GM12878 (cell line): ENCODE measurements around the gene OPCML. TPM values are rescaled to one million over a fixed set of nuclear protein-coding genes. Genes with fewer than 3 reads are reported as not detected.

Source experiments
- ATAC-seq: fragments of 200-7000 bp; cut with Tn5 transposase; 3 replicates; pipeline ENCODE4 v1.9.1; 2020; ENCODE audit warnings: mild to moderate bottlenecking, moderate library complexity
- BruUV-seq: library from RNA; stranded (reverse); fragments of 400-500 nt; replicated peaks from 2 replicates; lab custom pipeline; 2021; lab: Mats Ljungman, UMichigan
- CTCF ChIA-PET: fragments of 300-600 bp; sonication (Branson Sonifier 250); formaldehyde crosslinking; extraction: SDS; loops from one replicate; lab custom pipeline; 2021; ENCODE audit warnings: inconsistent platforms; lab: Yijun Ruan, JAX
- POLR2A ChIA-PET: fragments of 350-600 bp; formaldehyde crosslinking; extraction: SDS; loops from one replicate; lab custom pipeline; 2021; ENCODE audit warnings: inconsistent platforms; lab: Charles Lee
- RAD21 ChIA-PET: fragments of 300-600 bp; sonication (Branson Sonifier 250); formaldehyde crosslinking; loops from one replicate; lab custom pipeline; 2023; ENCODE audit warnings: antibody characterized with exemption; ENCODE audit not compliant: unreplicated experiment; lab: Charles Lee
- SMC1A ChIA-PET: fragments of 300-600 bp; sonication (Branson Sonifier 250); formaldehyde crosslinking; loops from one replicate; lab custom pipeline; 2023; ENCODE audit not compliant: unreplicated experiment, uncharacterized antibody; lab: Charles Lee
- DNase-seq: peaks from one replicate; pipeline ENCODE4 v3.0.0-alpha.2; 2011; ENCODE audit warnings: low read depth, low spot score
- FAIRE-seq: peaks from 3 replicates; lab custom pipeline; 2011; peaks lifted over from hg19 to GRCh38; lab: Jason Lieb, UNC
- H2AFZ ChIP-seq: 2 replicates; pipeline ENCODE4 v1.6.0; 2011; ENCODE audit warnings: low read depth, low read length, control low read depth; ENCODE audit not compliant: control insufficient read depth
- H3K27ac ChIP-seq: 2 replicates; pipeline ENCODE4 v1.5.1; 2011; ENCODE audit warnings: control low read depth; ENCODE audit not compliant: control insufficient read depth, insufficient read depth
- H3K27me3 ChIP-seq, 2 experiments: replicated peaks in 1 of 2; 2 replicates each; pipeline versions ENCODE4 v1.6.0 to v1.6.1; 2011; ENCODE audit warnings: low read length in 1 of 2; ENCODE audit not compliant: control insufficient read depth in 2 of 2, insufficient read depth in 2 of 2
- H3K36me3 ChIP-seq, 2 experiments: 2 replicates each; pipeline ENCODE4 v1.5.1; 2011; ENCODE audit warnings: low read length in 1 of 2; ENCODE audit not compliant: control insufficient read depth in 2 of 2, insufficient read depth in 2 of 2
- H3K4me1 ChIP-seq: 2 replicates; pipeline ENCODE4 v1.6.1; 2011; ENCODE audit warnings: mild to moderate bottlenecking, low read length, moderate library complexity, mixed read lengths; ENCODE audit not compliant: control insufficient read depth, insufficient read depth
- H3K4me2 ChIP-seq: 2 replicates; pipeline ENCODE4 v1.6.0; 2011; ENCODE audit warnings: control low read depth; ENCODE audit not compliant: control insufficient read depth, insufficient read depth
- H3K4me3 ChIP-seq: fragments of 200-600 bp; sonication (generic); 2 replicates; pipeline ENCODE4 v1.5.1; 2016
- H3K79me2 ChIP-seq: 2 replicates; pipeline ENCODE4 v1.6.0; 2011; ENCODE audit warnings: low read length; ENCODE audit not compliant: control insufficient read depth, insufficient read depth
- H3K9ac ChIP-seq: 2 replicates; pipeline ENCODE4 v1.8.0; 2011; ENCODE audit warnings: low read length, control low read depth, mixed read lengths; ENCODE audit not compliant: control insufficient read depth, insufficient read depth
- H3K9me3 ChIP-seq: replicated peaks from 3 replicates; pipeline ENCODE4 v1.5.1; 2011; ENCODE audit warnings: mild to moderate bottlenecking, low read length; ENCODE audit not compliant: control insufficient read depth, insufficient read depth
- H4K20me1 ChIP-seq: 2 replicates; pipeline ENCODE4 v1.6.0; 2011; ENCODE audit not compliant: control insufficient read depth, insufficient read depth
- EED ChIP-seq: sonication (generic); IDR thresholded peaks from 2 replicates; pipeline ENCODE4 v1.6.1; 2016; ENCODE audit warnings: antibody characterized with exemption, low read depth
- EGR1 ChIP-seq, 2 experiments: IDR thresholded peaks; 1 replicate in 1 of 2; 2 replicates in 1 of 2; pipeline ENCODE4 v1.6.1; 2011 to 2012; ENCODE audit warnings: low read depth in 2 of 2, low read length in 2 of 2, borderline replicate concordance in 1 of 2, mild to moderate bottlenecking in 1 of 2, moderate library complexity in 1 of 2
- EZH2 ChIP-seq: IDR thresholded peaks from 2 replicates; pipeline ENCODE4 v1.6.1; 2012; ENCODE audit warnings: low read depth, mild to moderate bottlenecking, control low read depth, inconsistent platforms, low read length, borderline replicate concordance; ENCODE audit not compliant: control insufficient read depth
- HCFC1 ChIP-seq: fragments of 150-350 bp; IDR thresholded peaks from 2 replicates; pipeline ENCODE4 v1.6.1; 2014; ENCODE audit warnings: low read length
- MEF2A ChIP-seq: IDR thresholded peaks from 2 replicates; pipeline ENCODE4 v1.6.1; 2011; ENCODE audit warnings: low read depth, mild to moderate bottlenecking, low read length, moderate library complexity; ENCODE audit not compliant: insufficient read depth
- MYC ChIP-seq: IDR thresholded peaks from 2 replicates; pipeline ENCODE4 v1.6.1; 2011; ENCODE audit warnings: mild to moderate bottlenecking, low read length, moderate library complexity, inconsistent platforms; ENCODE audit not compliant: insufficient read depth, insufficient replicate concordance, insufficient read length, severe bottlenecking
- NFYB ChIP-seq: IDR thresholded peaks from 2 replicates; pipeline ENCODE4 v1.6.1; 2011; ENCODE audit warnings: low read depth, mild to moderate bottlenecking, low read length, improper control_type of control experiment, moderate library complexity; ENCODE audit not compliant: insufficient read depth
- NKRF ChIP-seq: fragments of 450-650 bp; conservative IDR thresholded peaks from 2 replicates; pipeline ENCODE4 v1.6.1; 2017; ENCODE audit warnings: mild to moderate bottlenecking, moderate library complexity
- POU2F2 ChIP-seq: IDR thresholded peaks from 3 replicates; pipeline ENCODE4 v1.6.1; 2011; ENCODE audit warnings: low read depth, mild to moderate bottlenecking, low read length, borderline replicate concordance
- STAT3 ChIP-seq: IDR thresholded peaks from 2 replicates; pipeline ENCODE4 v1.6.1; 2011; ENCODE audit warnings: low read depth, low read length, improper control_type of control experiment
- TARDBP ChIP-seq: IDR thresholded peaks from 2 replicates; pipeline ENCODE4 v1.6.1; 2016; ENCODE audit warnings: borderline replicate concordance
- TCF3 ChIP-seq: IDR thresholded peaks from 2 replicates; pipeline ENCODE4 v1.6.1; 2012; ENCODE audit warnings: low read depth, mild to moderate bottlenecking, low read length, borderline replicate concordance; ENCODE audit not compliant: insufficient read depth
- TCF7 ChIP-seq: IDR thresholded peaks from 2 replicates; pipeline ENCODE4 v1.6.1; 2014; ENCODE audit warnings: antibody characterized with exemption, borderline replicate concordance
- YBX1 ChIP-seq: fragments of 450-650 bp; IDR thresholded peaks from 2 replicates; pipeline ENCODE4 v1.6.1; 2016; ENCODE audit warnings: antibody characterized with exemption
- YY1 ChIP-seq: IDR thresholded peaks from 2 replicates; pipeline ENCODE4 v1.6.1; 2011; ENCODE audit warnings: low read depth, mild to moderate bottlenecking, low read length
- ZNF207 ChIP-seq: fragments of 450-650 bp; IDR thresholded peaks from 2 replicates; pipeline ENCODE4 v1.6.1; 2014; ENCODE audit warnings: antibody characterized with exemption, mild to moderate bottlenecking, borderline replicate concordance
- WGBS: methylation state at CpG from one replicate; pipeline ENCODE4 v1.1.6; 2016; ENCODE audit warnings: low lambda C conversion rate; ENCODE audit not compliant: insufficient replicate concordance, insufficient coverage; ENCODE audit errors: missing lambda C conversion rate; 5-methylcytosine and 5-hydroxymethylcytosine counted together
- in situ Hi-C: fragments of 300-500 bp; cut with MboI; formaldehyde crosslinking; loops from 9 replicates; pipeline ENCODE4 v1.14.3; 2018; ENCODE audit warnings: mixed read lengths
- intact Hi-C: fragments of 100-400 bp; cut with micrococcal nuclease; formaldehyde crosslinking; loops from one replicate; pipeline ENCODE4 v1.14.2; 2022; ENCODE audit not compliant: unreplicated experiment
- polyA plus RNA-seq, 11 experiments: library from polyadenylated mRNA; depleted of rRNA in 4 of 11; unstranded in 6 of 11; stranded (reverse) in 5 of 11; fragments of >200 nt; fragmentation: Nextera tagmentation in 4 of 11; fragmentation: Illumina TruSeq in 1 of 11; extraction: Ambion mirVana in 4 of 11; extraction: Trizol in 1 of 11; gene quantifications; 1 replicate in 1 of 11; 2 replicates in 10 of 11; pipeline versions ENCODE4 v1.2.1 to v1.2.3, GENCODE V29; 2011 to 2016; ENCODE audit warnings: inconsistent platforms in 2 of 11, missing spikeins in 2 of 11, low read depth in 1 of 11
- total RNA-seq, 4 experiments: library from RNA; depleted of rRNA in 3 of 4; stranded (reverse); fragments of >200 nt in 3 of 4; fragmentation: Illumina TruSeq in 1 of 4; extraction: Trizol in 1 of 4; gene quantifications; 2 replicates each; pipeline versions ENCODE4 v1.2.1 to v1.2.3, GENCODE V29; 2013 to 2021

Gene OPCML
- total and polyA plus RNA-seq, 10 of the 15 experiments (the other 5 are each of a cell fraction or from before 2014, with no cell fraction given) = 0.84 TPM; not detected in 9

- ChIA-PET SMC1A (interaction anchor here (1.4 to 3.9 kb wide), 4 partner anchors 9 to 21 kb away, joined by 3 to 17 read pairs (median 10); no protein-coding TSS in a partner anchor), CTCF (interaction anchor here (1.0 to 2.4 kb wide), 2 partner anchors 11 to 21 kb away, joined by 3 to 16 read pairs; no protein-coding TSS in a partner anchor), POLR2A (no interaction called here), RAD21 (interaction anchor here (1.2 kb wide), 1 partner anchor 14 kb away, joined by 3 read pairs; no protein-coding TSS in a partner anchor)
- H3K9ac ChIP-seq = no peak overlapping the region
- TF ChIP-seq YY1 (no peak), NFYB (0 out of 2 replicates have a peak, but pooled peaks have one; percentile 10)
- no peak overlapping the region for H3K4me3 ChIP-seq
- no peak overlapping the region for H2AFZ ChIP-seq
- no peaks in the 10 kb centered on the region for H3K79me2 ChIP-seq
- ATAC-seq (peak; percentile 76), DNase-seq (no peak), FAIRE-seq (no peak)
- H3K36me3 ChIP-seq = no peaks in the 10 kb centered on the region
- BruUV-seq = no TSS peak
- 17% methylated on average over 6 of the region's 6 CpGs for WGBS
- no peak overlapping the region for H3K4me2 ChIP-seq
- no peaks in the 10 kb centered on the region for H3K27me3 ChIP-seq
- H4K20me1 ChIP-seq = no peaks in the 10 kb centered on the region
- in situ Hi-C loops (no loop called here), intact Hi-C loops (no loop called here)
- H3K9me3 ChIP-seq = no peaks in the 10 kb centered on the region
- no peaks in the 10 kb centered on the region for H3K4me1 ChIP-seq
- no peak overlapping the region for H3K27ac ChIP-seq
Observed at GRCh38 chr11:132962041-132962440, 570.3 kb downstream of the OPCML start.

GRCh38 chr11:132961453-132961852, 570.8 kb downstream of the OPCML start:
- ChIA-PET SMC1A (interaction anchor here (0.6 to 3.9 kb wide), 7 partner anchors 9 to 429 kb away, joined by 3 to 17 read pairs (median 3); no protein-coding TSS in a partner anchor), RAD21 (interaction anchor here (1.2 kb wide), 2 partner anchors 12 to 15 kb away, joined by 3 to 6 read pairs; no protein-coding TSS in a partner anchor), CTCF (interaction anchor here (2.4 kb wide), 1 partner anchor 20 kb away, joined by 16 read pairs; no protein-coding TSS in a partner anchor), POLR2A (interaction anchor here (0.9 kb wide), 1 partner anchor 15 kb away, joined by 4 read pairs; no protein-coding TSS in a partner anchor)
- Histone ChIP-seq H3K27ac (no peak overlapping the region), H3K4me2 (no peak overlapping the region), H3K4me1 (no peaks in the 10 kb centered on the region), H3K4me3 (no peak overlapping the region), H3K79me2 (no peaks in the 10 kb centered on the region), H3K36me3 (no peaks in the 10 kb centered on the region), H3K27me3 (no peaks in the 10 kb centered on the region), H4K20me1 (no peaks in the 10 kb centered on the region), H3K9me3 (no peaks in the 10 kb centered on the region), H2AFZ (no peak overlapping the region), H3K9ac (no peak overlapping the region)
- WGBS = 49% methylated on average over 5 of the region's 5 CpGs
- DNase-seq (no peak), FAIRE-seq (no peak), ATAC-seq (no peak; the same call in 2 of the 3 replicates)
- intact Hi-C loops = no loop called here
- in situ Hi-C loops = no loop called here
- no TSS peak for BruUV-seq
- TF ChIP-seq HCFC1 (no peak), EGR1 (IDR thresholded peaks at IDR 0.05; ENCODE audit: borderline replicate concordance in 1 of 2, low read depth in 2 of 2, low read length in 2 of 2) (no peak), POU2F2 (no peak), TARDBP (no peak), ZNF207 (no peak), STAT3 (no peak), NKRF (no peak), TCF7 (no peak), YBX1 (no peak), MYC (no peak), TCF3 (no peak), EZH2 (no peak), EED (no peak), MEF2A (no peak)
